ENCODE results near the gene ADAMTSL1.

DNA sequence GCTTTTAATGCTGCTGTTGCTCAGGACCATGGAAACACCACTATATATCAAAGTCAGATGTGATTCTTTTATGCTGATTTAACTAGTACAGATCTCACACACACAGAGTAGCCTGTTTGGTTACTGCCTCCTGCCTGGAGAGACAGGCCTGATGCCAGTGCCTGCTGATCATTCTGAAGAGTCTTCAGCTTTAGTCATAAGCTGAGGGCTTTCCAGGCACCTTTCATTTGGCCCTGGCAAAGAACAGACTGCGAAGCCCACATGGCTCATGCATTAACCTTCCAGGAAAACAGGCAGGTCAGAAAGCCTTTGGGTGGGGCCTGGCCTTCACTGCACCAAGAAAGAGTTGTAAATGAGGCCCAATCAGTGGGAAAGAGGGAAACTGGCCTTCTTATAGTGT lies 414.3 kb downstream of the ADAMTSL1 start:
- no peak for TF ChIP-seq POLR2AphosphoS5 (IDR thresholded peaks at IDR 0.05)
- TF ChIP-seq MXI1 (conservative IDR thresholded peaks at IDR 0.05; ENCODE audit: poor library complexity, severe bottlenecking): no peak
- TF ChIP-seq, protein P1, sequence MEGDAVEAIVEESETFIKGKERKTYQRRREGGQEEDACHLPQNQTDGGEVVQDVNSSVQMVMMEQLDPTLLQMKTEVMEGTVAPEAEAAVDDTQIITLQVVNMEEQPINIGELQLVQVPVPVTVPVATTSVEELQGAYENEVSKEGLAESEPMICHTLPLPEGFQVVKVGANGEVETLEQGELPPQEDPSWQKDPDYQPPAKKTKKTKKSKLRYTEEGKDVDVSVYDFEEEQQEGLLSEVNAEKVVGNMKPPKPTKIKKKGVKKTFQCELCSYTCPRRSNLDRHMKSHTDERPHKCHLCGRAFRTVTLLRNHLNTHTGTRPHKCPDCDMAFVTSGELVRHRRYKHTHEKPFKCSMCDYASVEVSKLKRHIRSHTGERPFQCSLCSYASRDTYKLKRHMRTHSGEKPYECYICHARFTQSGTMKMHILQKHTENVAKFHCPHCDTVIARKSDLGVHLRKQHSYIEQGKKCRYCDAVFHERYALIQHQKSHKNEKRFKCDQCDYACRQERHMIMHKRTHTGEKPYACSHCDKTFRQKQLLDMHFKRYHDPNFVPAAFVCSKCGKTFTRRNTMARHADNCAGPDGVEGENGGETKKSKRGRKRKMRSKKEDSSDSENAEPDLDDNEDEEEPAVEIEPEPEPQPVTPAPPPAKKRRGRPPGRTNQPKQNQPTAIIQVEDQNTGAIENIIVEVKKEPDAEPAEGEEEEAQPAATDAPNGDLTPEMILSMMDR (IDR thresholded peaks at IDR 0.05; ENCODE audit: poor library complexity, severe bottlenecking): no peak
- no peak for TF ChIP-seq TAF1 (IDR thresholded peaks at IDR 0.05; ENCODE audit: low read depth)
- no peak for TF ChIP-seq EP300 (conservative IDR thresholded peaks at IDR 0.05; ENCODE audit: poor library complexity, severe bottlenecking)
- TF ChIP-seq EZH2 (IDR thresholded peaks at IDR 0.05; ENCODE audit: borderline replicate concordance, insufficient read depth, low read length, poor library complexity, severe bottlenecking): no peak
- no peak for TF ChIP-seq RAD21 (conservative IDR thresholded peaks at IDR 0.05)
- no peak for TF ChIP-seq SMC3 (conservative IDR thresholded peaks at IDR 0.05; ENCODE audit: poor library complexity)
- no peak for TF ChIP-seq REST (IDR thresholded peaks at IDR 0.05; ENCODE audit: borderline replicate concordance)

Data from neural cell (in vitro differentiated cells).